Osteoblast (primary cell): ENCODE results near the gene NDUFAB1. TPM values are rescaled to one million over a fixed set of nuclear protein-coding genes. Genes with fewer than 3 reads are reported as not detected.
A peak's percentile ranks its signal among the peaks of the same experiment; 100 is the strongest.

Source experiments
- DNase-seq: peaks from one replicate; pipeline ENCODE4 v3.0.0; 2011; ENCODE audit warnings: low spot score, mixed read lengths; ENCODE audit not compliant: insufficient read length; ENCODE audit errors: missing footprints
- H2AFZ ChIP-seq: 2 replicates; pipeline ENCODE4 v1.6.0; 2011; ENCODE audit warnings: mild to moderate bottlenecking, low read length
- H3K27ac ChIP-seq: 2 replicates; pipeline ENCODE4 v1.5.1; 2011; ENCODE audit warnings: mild to moderate bottlenecking, low read depth, low read length, moderate library complexity
- H3K27me3 ChIP-seq: 2 replicates; pipeline ENCODE4 v1.6.0; 2012; ENCODE audit warnings: mild to moderate bottlenecking, control low read depth, inconsistent platforms, low read length, moderate library complexity; ENCODE audit not compliant: insufficient read depth
- H3K36me3 ChIP-seq: 2 replicates; pipeline ENCODE4 v1.5.1; 2011; ENCODE audit warnings: mild to moderate bottlenecking, low read length, control low read depth, moderate library complexity; ENCODE audit not compliant: insufficient read depth
- H3K4me1 ChIP-seq: 2 replicates; pipeline ENCODE4 v1.5.1; 2011; ENCODE audit warnings: mild to moderate bottlenecking, low read length, control low read depth, moderate library complexity; ENCODE audit not compliant: insufficient read depth
- H3K4me2 ChIP-seq: 2 replicates; pipeline ENCODE4 v1.6.0; 2011; ENCODE audit warnings: mild to moderate bottlenecking, low read length; ENCODE audit not compliant: insufficient read depth
- H3K4me3 ChIP-seq: fragments of 200-600 bp; sonication (generic); 3 replicates; pipeline ENCODE4 v1.5.1; 2012; ENCODE audit warnings: mild to moderate bottlenecking, low read length, inconsistent platforms; ENCODE audit not compliant: insufficient read depth
- H3K79me2 ChIP-seq: 2 replicates; pipeline ENCODE4 v1.6.0; 2012; ENCODE audit warnings: mild to moderate bottlenecking, low read length, control low read depth, inconsistent platforms; ENCODE audit not compliant: insufficient read depth
- H3K9me3 ChIP-seq: 2 replicates; pipeline ENCODE4 v1.5.1; 2011; ENCODE audit warnings: low read depth, low read length, control low read depth
- H4K20me1 ChIP-seq: 2 replicates; pipeline ENCODE4 v1.6.0; 2012; ENCODE audit warnings: mild to moderate bottlenecking, low read length, control low read depth; ENCODE audit not compliant: insufficient read depth
- CTCF ChIP-seq: IDR thresholded peaks from 2 replicates; pipeline ENCODE4 v1.5.1; 2011; ENCODE audit warnings: mild to moderate bottlenecking, low read depth, low read length, moderate library complexity; ENCODE audit errors: extremely low read depth
- total RNA-seq: library from RNA; depleted of rRNA; stranded (reverse); fragments of >200 nt; gene quantifications from 2 replicates; pipeline ENCODE4 v1.2.3, GENCODE V29; 2012

NDUFAB1 gene
- total RNA-seq, 1 donor, result 43.1 TPM

- TF ChIP-seq CTCF, result no peak
- Histone ChIP-seq H3K27ac (no peak overlapping the region), H3K27me3 (no peaks in the 10 kb centered on the region), H4K20me1 (peaks cover 37% of the 10 kb centered on the region), H3K4me1 (peaks cover 14% of the 10 kb centered on the region), H3K36me3 (peaks cover 84% of the 10 kb centered on the region), H2AFZ (no peak overlapping the region), H3K9me3 (no peaks in the 10 kb centered on the region), H3K4me3 (no peak overlapping the region), H3K79me2 (peaks cover 55% of the 10 kb centered on the region), H3K4me2 (no peak overlapping the region)
- DNase-seq, result no peak
Measured at GRCh38 chr16:23562505-23562904, 33.6 kb downstream of the NDUFAB1 start.

DNA sequence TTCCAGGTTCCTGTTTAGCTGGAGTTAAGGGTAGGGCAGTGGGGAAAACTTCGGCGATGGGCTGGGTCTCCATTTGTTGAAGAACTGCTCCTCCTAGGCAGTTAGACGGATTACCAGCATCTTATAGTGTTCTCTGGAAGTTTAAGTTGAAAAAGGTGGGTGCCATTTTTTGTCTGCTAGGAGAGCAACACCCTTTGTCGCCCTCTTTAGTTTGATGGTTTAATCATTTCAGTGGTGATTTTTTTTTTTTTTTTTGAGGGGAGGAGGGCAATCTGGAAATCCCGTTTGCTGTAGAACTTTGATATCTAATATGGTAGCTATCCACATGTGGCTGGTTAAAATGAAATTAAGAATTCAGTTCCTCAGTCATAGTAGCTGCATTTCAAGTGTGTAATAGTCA is 34.5 kb downstream of the NDUFAB1 start:
- TF ChIP-seq CTCF, result no peak
- Histone ChIP-seq H2AFZ (no peak overlapping the region), H3K4me1 (peaks cover 16% of the 10 kb centered on the region), H3K79me2 (peaks cover 58% of the 10 kb centered on the region), H3K4me2 (no peak overlapping the region), H3K4me3 (no peak overlapping the region), H4K20me1 (peaks cover 37% of the 10 kb centered on the region), H3K9me3 (no peaks in the 10 kb centered on the region), H3K27me3 (no peaks in the 10 kb centered on the region), H3K27ac (no peak overlapping the region), H3K36me3 (peaks cover 75% of the 10 kb centered on the region)
- DNase-seq, result no peak

DNA sequence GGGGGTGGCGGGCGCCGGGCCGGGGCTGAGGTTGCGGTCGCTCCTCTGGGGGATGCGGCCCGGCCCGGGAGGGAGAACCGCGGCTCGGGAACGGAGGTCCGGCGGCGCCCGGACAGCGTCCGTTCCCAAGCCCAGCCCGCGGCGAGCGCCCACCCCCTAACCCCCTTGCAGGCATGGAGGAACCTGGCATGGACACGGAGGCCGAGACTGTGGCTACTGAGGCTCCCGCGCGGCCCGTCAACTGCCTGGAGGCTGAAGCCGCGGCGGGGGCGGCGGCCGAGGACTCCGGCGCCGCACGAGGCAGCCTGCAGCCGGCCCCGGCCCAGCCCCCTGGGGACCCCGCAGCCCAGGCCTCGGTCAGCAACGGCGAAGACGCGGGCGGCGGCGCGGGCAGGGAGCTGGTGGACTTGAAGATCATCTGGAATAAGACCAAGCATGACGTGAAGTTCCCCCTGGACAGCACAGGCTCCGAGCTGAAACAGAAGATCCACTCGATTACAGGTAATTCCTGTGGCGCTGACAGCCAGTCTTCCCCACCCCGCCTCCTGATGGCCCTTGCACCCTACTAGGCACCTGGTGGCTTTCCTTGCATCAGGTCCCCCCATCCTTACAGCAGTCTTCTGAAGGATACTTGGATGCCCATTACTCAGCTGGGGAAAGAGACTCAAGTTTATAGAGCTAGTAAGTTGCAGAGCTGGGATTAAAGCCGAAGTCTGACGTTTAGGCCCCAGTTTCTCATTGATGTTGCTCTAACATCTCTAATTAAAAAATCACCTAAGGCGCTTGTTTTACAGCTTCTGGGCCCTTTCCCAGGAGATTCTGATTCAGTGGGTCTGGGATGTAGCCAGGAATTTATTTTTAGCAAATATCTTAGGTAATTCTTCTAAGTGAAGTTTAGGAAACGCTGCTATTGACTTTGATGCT is 38.1 kb downstream of the NDUFAB1 start:
- DNase-seq, result peak; percentile 73
- TF ChIP-seq CTCF, result no peak
- Histone ChIP-seq H3K36me3 (peaks cover 42% of the 10 kb centered on the region), H3K4me3 (peak overlapping the region; percentile 85), H3K4me2 (peak overlapping the region; percentile 89), H4K20me1 (peaks cover 21% of the 10 kb centered on the region), H3K27me3 (no peaks in the 10 kb centered on the region), H2AFZ (peak overlapping the region; percentile 70), H3K79me2 (peaks cover 70% of the 10 kb centered on the region), H3K9me3 (no peaks in the 10 kb centered on the region), H3K27ac (peak overlapping the region; percentile 92), H3K4me1 (peaks cover 18% of the 10 kb centered on the region)

GRCh38 chr16:23556881-23557778 is 39.0 kb downstream of the NDUFAB1 start, which contains the start of the genes EARS2 and UBFD1:
EARS2 (minus strand) TSS chr16:23557350; CDS start chr16:23557343, 7 bp downstream.
UBFD1 (plus strand) TSS chr16:23557727; CDS start chr16:23557743, 16 bp downstream.
- DNase-seq, result peak; percentile 98
- Histone ChIP-seq H3K27me3 (no peaks in the 10 kb centered on the region), H3K79me2 (peaks cover 64% of the 10 kb centered on the region), H3K27ac (peak within 1 kb of the TSS; percentile 92), H3K4me1 (peaks cover 18% of the 10 kb centered on the region), H4K20me1 (peaks cover 16% of the 10 kb centered on the region), H3K4me2 (peak within 1 kb of the TSS; percentile 89), H3K9me3 (no peaks in the 10 kb centered on the region), H3K36me3 (peaks cover 39% of the 10 kb centered on the region), H2AFZ (peak within 1 kb of the TSS; percentile 90), H3K4me3 (peak within 1 kb of the TSS; percentile 85)
- peak; percentile 93 for TF ChIP-seq CTCF
